Ovary (tissue), 9 donors: ENCODE data around the gene FNIP1. TPM values are rescaled to one million over a fixed set of nuclear protein-coding genes. Genes with fewer than 3 reads are reported as not detected.

Experiments used
- DNase-seq, 5 donors: peaks; one replicate each; pipeline ENCODE4 v3.0.0-alpha.2; 2019 to 2020
- H3K27ac ChIP-seq, 2 donors: fragments of 200-600 bp; one replicate each; pipeline versions ENCODE4 v1.5.1 to v1.8.0; 2019 to 2022
- H3K27me3 ChIP-seq: fragments of 200-600 bp; one replicate; pipeline ENCODE4 v1.8.0; 2022
- H3K36me3 ChIP-seq: fragments of 200-600 bp; sonication (generic); one replicate; pipeline ENCODE4 v1.5.1; 2019
- H3K4me1 ChIP-seq: one replicate; pipeline ENCODE4 v1.8.1; 2013; ENCODE audit warnings: mild to moderate bottlenecking, moderate library complexity; ENCODE audit not compliant: insufficient read depth
- H3K4me3 ChIP-seq: fragments of 200-600 bp; sonication (generic); one replicate; pipeline ENCODE4 v1.5.1; 2017
- H3K9me3 ChIP-seq, 2 donors: fragments of 200-600 bp in 1 of 2; sonication (generic) in 1 of 2; one replicate each; pipeline versions ENCODE4 v1.5.1 to v1.8.1; 2013 to 2019; ENCODE audit warnings: mild to moderate bottlenecking in 1 of 2, moderate library complexity in 1 of 2
- CTCF ChIP-seq, 3 donors: fragments of 450-650 bp in 2 of 3; fragments of 200-600 bp in 1 of 3; IDR thresholded peaks; one replicate each; pipeline versions ENCODE4 v1.5.1 to v1.8.0; 2016 to 2022; ENCODE audit warnings: antibody characterized with exemption in 3 of 3, mild to moderate bottlenecking in 1 of 3
- EP300 ChIP-seq: sonication (generic); formaldehyde crosslinking; IDR thresholded peaks from one replicate; pipeline ENCODE4 v1.6.1; 2017; ENCODE audit warnings: antibody characterized with exemption
- POLR2A ChIP-seq: fragments of 450-650 bp; IDR thresholded peaks from one replicate; pipeline ENCODE4 v1.6.1; 2017; ENCODE audit warnings: antibody characterized with exemption, mild to moderate bottlenecking, moderate library complexity
- WGBS, 3 donors: extraction: QIAGEN DNeasy Blood & Tissue Kit in 1 of 3; methylation state at CpG; one replicate each; pipeline versions ENCODE4 v1.1.5 to v1.1.7; 2013 to 2017; 5-methylcytosine and 5-hydroxymethylcytosine counted together
- intact Hi-C, 4 donors: fragments of 100-400 bp; cut with DNase I; formaldehyde crosslinking; loops; one replicate each; pipeline versions ENCODE4 v1.11.0 to v1.15.1; 2022 to 2023
- polyA plus RNA-seq, 2 donors: library from polyadenylated mRNA; stranded (reverse); fragments of 200-250 nt in 1 of 2; fragments of 350-450 nt in 1 of 2; fragmentation: Illumina TruSeq in 1 of 2; extraction: RNeasy Lipid Tissue Mini Kit (QIAGEN cat#74804) in 1 of 2; gene quantifications; one replicate each; pipeline ENCODE4 v1.2.3, GENCODE V29; 2013 to 2014
- total RNA-seq, 7 donors: library from RNA; depleted of rRNA in 2 of 7; stranded (reverse); fragments of >200 nt in 2 of 7; fragmentation: NEBNext Ultra II Directional in 3 of 7; extraction: Animal tissue kit (Norgen Biotek cat#: 25700) in 3 of 7; gene quantifications; one replicate each; pipeline versions ENCODE4 v1.1.0 to v1.2.4, GENCODE V29; 2016 to 2023
- donor health status: DM: no; HTN: no; CAD: no; lungs with moderate emphysema.
- donor health status: DM: no; HTN: no; CAD: no.
- donor health status: Bipolar disorder and iron deficiency.
- donor health status: DM: yes; HTN: yes; CAD: no.
- donor health status: DM: no; HTN: no; CAD: no.
- donor health status: DM: yes; HTN: yes; CAD: no.

FNIP1 gene
- total and polyA plus RNA-seq, 9 donors: 7.2 to 52.7 (median 39.4) TPM

- Histone ChIP-seq H3K4me3 (no peak overlapping the region), H3K27ac (no peak overlapping the region), H3K4me1 (peaks cover 1% of the 10 kb centered on the region), H3K36me3 (no peaks in the 10 kb centered on the region), H3K9me3 (no peaks in the 10 kb centered on the region), H3K27me3 (no peaks in the 10 kb centered on the region)
- intact Hi-C loops: no loop called here
- no peak for TF ChIP-seq POLR2A
- no peak for TF ChIP-seq EP300
- no peak for TF ChIP-seq CTCF (IDR thresholded peaks at IDR 0.05)
- DNase-seq: no peak
- WGBS, 3 donors: 64 to 74% (median 72%) methylated on average over 4 of the region's 4 CpGs
Observed at GRCh38 chr5:131774652-131775367, 22.0 kb downstream of the FNIP1 start.

DNA sequence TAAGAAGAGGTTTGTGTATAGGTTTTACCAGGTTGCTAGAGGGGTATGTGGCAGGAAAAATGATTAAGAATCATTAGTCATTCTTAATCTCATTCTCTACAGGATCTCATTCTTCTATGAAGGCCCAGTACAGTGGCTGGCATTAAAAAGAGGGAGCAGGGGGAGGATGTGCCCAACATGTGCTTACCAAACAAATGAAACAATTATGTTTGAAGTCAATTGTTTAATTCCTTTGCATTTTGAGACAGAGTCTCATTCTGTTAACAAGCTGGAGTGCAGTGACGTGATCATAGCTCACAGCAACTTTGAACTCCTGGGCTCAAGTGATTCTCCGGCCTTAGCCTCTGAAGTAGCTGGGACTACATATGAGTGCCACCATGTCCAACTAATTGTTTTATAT, 23.0 kb downstream of the FNIP1 start:
- intact Hi-C loops: no loop called here
- 95 to 100% (median 98%) methylated on average over 2 of the region's 2 CpGs for WGBS, 3 donors
- Histone ChIP-seq H3K27me3 (no peaks in the 10 kb centered on the region), H3K27ac (no peak overlapping the region), H3K36me3 (no peaks in the 10 kb centered on the region), H3K9me3 (no peaks in the 10 kb centered on the region), H3K4me1 (peaks cover 1% of the 10 kb centered on the region), H3K4me3 (no peak overlapping the region)
- TF ChIP-seq POLR2A (no peak), CTCF (IDR thresholded peaks at IDR 0.05) (no peak)
- no peak for DNase-seq

DNA sequence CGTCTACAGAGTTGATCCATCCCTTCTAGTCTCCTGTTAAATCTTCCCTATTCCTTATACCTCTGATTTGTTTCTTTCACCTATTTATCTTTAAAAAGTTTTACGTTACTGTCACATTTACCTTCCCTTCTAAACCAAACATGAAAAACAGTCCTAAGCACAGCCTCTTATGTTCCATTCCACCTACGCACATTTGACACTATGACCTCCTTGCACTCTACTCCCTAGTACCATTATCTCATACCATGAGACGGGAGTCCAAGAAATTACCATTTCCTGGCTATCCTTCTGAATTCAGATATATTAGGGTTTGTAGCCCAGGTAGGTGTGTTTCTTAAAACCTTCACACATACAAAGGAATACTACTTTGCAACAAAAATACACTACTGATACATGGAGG, 25.1 kb downstream of the FNIP1 start:
- intact Hi-C loops: no loop called here
- H3K27ac ChIP-seq: no peak overlapping the region
- TF ChIP-seq CTCF (IDR thresholded peaks at IDR 0.05): no peak
- TF ChIP-seq POLR2A: no peak
- no peak for TF ChIP-seq EP300
- peaks cover 1% of the 10 kb centered on the region for H3K4me1 ChIP-seq
- no peaks in the 10 kb centered on the region for H3K36me3 ChIP-seq
- no peak overlapping the region for H3K4me3 ChIP-seq
- H3K9me3 ChIP-seq: no peaks in the 10 kb centered on the region
- no peak for DNase-seq
- 85 to 93% (median 89%) methylated on average over 4 of the region's 4 CpGs for WGBS, 3 donors
- H3K27me3 ChIP-seq: no peaks in the 10 kb centered on the region

- H3K4me1 ChIP-seq: peaks cover 3% of the 10 kb centered on the region
Observed at GRCh38 chr5:131769961-131770360, 26.9 kb downstream of the FNIP1 start.

More at GRCh38 chr5:131769961-131770360, 26.9 kb downstream of the FNIP1 start:
- no peaks in the 10 kb centered on the region for H3K27me3 ChIP-seq
- H3K9me3 ChIP-seq: no peaks in the 10 kb centered on the region
- no peak for DNase-seq
- no peak overlapping the region for H3K4me3 ChIP-seq
- TF ChIP-seq POLR2A (no peak), EP300 (no peak), CTCF (IDR thresholded peaks at IDR 0.05) (no peak)
- H3K36me3 ChIP-seq: no peaks in the 10 kb centered on the region
- H3K27ac ChIP-seq: no peak overlapping the region
- 92 to 100% (median 97%) methylated on average over 1 of the region's 1 CpG for WGBS, 3 donors
- intact Hi-C loops: no loop called here
